HG03045 (cell line): ENCODE measurements around the gene MDM1.

Source experiments
- ATAC-seq: cut with Tn5 transposase; IDR thresholded peaks from one replicate; pipeline ENCODE4 v1.9.1; 2021; ENCODE audit warnings: mild to moderate bottlenecking, moderate library complexity; ENCODE audit not compliant: unreplicated experiment

Gene MDM1

DNA sequence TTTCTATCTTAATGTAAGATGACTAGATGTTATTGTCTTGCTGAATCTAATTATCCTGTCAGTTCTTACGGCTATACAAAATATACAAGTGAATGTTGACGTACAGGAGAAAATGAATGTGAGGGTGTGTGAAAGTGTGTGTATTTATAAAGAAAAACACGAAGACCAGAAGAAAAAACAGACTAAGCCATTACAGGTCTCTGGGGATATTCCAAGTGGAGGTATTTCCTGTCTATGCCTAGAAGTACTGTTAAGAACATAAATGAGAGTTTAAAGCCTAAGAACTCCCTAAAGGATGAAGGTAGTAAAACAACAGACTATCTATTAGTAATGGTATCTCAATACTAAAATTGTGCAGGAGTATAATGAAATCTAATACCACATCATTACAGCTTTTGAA lies 7.6 kb downstream of the MDM1 start:
- ATAC-seq: no peak

DNA sequence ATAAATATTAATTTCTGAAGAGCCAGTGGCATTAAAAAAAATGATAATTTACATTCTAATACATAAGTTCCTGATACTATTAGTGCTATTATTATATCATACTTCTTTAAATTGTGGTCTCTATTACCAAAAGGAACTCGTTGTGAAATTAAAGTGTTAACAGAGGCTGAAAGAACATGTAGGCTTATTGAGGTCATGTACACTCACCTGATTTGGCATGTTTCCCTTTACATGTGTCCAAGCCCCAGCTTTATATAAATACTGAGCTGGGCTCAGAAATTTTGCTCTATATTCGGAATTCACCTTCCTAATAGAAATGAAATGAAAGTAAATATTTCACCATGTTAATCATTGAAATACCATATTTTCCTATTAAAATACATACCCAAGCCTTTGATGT lies 11.0 kb downstream of the MDM1 start:
- ATAC-seq: no peak

DNA sequence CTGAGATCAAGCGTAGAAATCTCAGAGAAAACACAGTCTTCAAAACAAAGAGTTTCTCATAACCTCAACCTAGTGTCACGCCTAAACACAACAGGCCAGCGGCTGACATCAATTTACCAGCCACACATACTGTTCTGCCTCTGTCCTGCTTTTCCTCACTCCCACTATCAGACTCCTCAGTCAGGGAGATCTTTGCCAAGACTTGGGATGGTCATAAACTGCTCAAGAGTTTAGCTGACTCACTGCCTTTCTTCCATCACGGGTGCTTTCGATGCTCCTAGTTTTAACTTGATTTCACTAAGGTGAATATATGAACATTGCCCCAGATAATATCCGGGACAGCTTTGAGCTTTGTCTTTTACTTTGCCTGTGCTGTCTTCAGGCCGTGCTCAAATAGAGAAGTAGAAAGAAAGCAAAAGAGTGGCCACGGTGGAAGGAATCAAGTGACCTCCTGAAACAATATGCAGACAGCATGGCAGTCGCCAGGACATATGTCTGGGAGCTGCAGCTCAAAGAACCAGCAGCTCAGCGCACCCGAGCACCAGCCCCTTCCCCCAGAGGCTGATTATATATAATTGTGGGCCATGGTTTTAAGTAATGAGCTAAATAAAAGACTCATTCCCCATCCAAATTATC lies 12.1 kb downstream of the MDM1 start:
- no peak for ATAC-seq

DNA sequence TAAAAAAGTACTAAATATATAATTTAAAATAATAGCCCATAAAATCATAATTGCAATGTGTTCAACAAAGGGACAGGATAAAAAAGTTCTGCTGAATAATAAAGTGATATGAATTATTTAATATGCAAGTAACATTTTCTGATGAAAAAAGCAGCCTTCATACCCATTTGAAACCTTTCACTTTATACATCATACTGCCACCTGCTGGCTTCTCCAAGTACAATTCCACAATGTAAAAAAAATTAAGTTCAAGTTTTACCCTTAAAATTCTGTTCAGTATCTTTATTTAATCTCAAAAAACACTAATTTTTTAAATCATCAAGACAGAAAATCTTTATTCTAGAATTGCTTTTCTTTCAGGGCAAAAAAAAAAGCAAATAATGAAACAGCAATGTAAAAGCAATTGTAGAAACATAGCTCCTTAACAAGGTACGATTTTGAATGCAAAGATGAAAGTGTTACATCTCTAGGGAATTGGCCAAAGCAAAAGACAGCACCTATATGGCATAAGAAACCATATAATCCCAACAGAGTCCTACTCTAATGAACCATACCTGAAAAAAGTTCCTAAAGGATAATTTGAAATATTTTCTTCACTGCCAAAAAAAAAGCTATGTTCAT lies 15.0 kb downstream of the MDM1 start:
- no peak for ATAC-seq

DNA sequence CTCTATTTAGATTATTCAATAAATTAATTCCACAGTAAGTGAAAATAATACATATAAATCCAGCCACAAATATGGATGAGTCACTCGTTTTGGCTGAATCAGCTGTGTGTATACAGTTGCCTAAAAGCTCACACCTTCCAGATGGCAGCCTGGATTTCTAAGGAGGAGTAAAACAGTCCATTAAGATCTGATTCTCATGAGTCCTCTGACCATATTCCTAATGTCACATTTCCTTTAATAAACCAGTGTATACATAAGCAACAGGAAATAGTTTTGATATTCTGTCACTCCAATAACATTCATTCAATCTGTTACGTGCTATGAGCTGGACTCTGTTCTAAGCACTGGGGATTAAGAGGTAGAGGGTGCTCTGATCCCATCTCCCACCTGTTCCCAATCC lies 21.8 kb downstream of the MDM1 start:
- ATAC-seq: no peak

DNA sequence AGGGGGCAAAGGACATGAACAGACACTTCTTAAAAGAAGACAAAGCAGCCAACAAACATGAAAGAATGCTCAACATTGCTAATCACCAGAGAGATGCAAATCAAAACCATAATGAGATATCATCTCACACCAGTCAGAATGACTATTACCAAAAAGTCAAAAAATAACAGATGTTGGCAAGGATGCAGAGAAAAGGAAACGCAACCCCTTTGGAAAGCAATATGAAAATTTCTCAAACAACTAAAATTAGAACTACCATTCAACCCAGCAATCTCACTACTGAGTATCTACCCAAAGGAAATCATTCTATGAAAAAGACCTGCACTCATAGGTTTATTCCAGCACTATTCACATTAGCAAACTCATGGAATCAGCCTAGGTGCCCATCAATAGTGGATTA lies 25.6 kb downstream of the MDM1 start:
- ATAC-seq: no peak

DNA sequence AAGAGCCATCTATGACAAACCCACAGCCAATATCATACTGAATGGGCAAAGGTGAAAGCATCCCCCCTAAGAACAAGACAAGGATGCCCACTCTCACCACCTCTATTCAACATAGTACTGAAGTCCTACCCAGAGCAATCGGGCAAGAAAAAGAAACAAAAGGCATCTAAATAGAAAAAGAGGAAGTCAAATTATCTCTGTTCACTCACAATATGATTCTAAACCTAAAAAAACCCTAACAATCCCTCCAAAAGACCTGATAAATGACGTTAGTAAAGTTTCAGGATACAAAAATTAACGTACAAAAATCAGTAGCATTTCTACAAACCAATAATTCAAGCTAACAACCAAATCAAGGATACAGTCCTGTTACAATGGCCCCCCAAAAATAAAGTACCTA lies 26.9 kb downstream of the MDM1 start:
- ATAC-seq: no peak

DNA sequence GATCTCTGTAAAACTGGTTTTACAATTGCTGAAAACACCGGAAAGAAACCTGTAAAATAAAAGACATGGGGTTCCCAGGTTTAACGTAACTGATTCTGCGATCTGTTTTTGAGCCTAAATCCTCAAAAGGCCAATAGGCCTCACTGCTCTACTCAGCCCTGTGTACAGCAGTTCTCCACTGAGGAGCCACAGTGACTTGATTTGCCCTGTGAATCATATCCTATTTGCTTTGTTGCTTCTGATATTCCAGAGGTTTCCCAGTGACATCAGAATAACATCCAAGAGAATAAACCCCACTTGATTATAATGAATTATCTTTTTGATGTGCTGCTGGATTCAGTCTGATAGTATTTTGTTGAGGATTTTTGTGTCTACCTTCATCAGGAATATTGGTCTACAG lies 27.5 kb downstream of the MDM1 start:
- no peak for ATAC-seq

DNA sequence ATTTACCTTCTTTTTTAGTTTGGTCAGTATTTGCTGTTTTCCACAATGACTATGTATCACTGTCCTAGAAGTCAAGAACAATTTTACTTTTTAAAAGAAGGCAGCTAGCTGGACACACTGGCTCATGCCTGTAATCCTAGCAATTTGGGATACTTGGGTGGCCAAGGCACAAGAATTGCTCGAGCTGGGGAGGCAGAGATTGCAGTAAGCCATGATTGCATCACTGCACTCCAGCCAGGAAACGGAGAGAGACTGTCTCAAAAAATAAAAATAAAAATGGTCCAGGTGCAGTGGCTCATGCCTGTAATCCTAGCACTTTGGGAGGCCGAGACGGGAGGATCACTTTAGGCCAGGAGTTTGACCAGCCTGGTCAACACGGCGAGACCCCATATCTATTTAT lies 28.3 kb downstream of the MDM1 start:
- ATAC-seq: no peak

DNA sequence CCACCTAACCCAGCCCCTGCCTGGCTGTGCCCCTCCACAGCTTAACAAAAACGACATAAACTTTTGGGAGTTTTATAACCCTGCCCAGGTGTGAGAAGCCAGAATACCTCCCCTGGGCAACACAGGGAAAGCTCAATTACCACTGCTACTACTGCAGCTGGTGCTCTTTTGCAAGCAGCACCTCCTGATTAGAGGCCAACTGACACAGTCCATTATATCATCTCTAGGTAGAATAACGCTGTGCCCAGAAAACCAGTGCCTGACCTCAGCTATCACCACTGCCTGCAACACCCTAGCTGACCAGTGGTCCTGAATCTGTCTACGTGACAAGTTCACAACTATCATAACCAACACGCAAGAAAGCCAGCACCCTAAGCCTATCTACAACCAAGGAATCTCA lies 34.2 kb downstream of the MDM1 start:
- ATAC-seq: no peak

DNA sequence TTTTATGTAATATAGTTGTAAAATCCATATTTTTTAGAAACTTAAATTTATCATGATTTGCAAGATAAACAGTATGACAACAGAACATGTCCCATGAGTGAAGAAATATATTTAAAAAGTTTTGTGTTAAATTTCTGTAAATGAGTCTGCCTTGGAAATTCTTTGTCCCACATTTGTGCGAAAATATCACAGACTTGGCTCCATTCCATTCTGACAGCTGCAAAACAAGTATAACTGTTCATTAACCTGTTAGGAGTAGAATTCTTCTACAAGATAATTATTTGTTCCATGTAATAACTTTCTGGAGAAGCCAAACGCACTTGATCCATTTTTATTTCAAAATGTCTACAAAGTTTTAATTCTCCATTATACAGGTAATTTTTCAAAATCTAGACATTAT lies 37.9 kb downstream of the MDM1 start:
- no peak for ATAC-seq

DNA sequence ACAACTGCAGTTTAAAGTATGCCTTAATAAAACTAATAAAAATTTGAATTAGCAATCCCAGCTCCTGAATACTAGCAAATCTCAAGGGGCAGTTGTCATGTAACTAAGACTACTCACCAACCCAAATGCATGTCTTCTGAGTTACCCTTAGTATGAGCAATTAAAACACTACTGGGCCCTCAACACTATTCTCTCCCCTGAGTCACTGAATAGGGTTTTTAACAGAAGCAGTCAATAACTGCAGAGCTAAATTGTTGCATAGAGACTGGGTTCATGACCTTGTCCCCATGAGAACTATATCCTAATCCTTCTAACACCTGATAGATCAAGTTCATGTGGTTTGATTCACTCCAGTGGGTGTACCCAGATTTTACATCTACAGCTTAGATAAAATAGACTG lies 38.8 kb downstream of the MDM1 start:
- ATAC-seq: no peak

DNA sequence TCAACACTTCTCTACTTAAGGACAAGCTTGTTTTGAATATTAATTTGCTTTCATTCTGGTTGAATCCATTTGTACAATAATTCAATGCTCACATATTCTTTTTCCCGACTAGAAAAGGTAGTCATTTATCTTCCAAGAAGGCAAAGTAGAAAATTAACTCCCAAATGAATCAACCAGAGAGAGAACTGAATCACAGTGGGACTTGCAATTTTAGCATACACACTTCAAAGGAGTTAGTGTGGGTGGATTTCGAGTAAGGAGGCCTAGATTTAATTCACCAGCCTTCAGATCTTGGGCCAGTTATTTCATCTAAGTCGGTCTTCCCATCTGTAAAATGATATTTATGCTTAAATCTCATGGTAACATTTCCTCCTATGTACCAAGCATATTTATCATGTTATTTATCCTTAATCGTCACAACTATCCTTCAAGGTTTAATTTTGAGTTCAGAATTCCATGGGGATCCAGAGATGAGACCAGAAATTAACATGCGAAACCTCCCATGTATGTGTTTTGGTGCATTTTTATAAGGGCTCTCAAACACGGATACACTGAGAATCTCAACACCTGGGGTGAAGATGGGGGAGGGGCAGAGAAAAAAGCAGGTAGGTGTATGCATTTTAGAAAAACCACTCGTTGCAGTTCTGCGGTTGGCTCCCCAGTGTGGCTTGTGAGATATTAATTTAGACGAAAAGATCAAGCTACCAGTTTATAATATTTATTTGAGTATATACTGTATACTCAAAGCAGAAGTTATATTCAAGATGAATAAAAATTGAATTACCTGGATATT lies 39.8 kb downstream of the MDM1 start:
- no peak for ATAC-seq

DNA sequence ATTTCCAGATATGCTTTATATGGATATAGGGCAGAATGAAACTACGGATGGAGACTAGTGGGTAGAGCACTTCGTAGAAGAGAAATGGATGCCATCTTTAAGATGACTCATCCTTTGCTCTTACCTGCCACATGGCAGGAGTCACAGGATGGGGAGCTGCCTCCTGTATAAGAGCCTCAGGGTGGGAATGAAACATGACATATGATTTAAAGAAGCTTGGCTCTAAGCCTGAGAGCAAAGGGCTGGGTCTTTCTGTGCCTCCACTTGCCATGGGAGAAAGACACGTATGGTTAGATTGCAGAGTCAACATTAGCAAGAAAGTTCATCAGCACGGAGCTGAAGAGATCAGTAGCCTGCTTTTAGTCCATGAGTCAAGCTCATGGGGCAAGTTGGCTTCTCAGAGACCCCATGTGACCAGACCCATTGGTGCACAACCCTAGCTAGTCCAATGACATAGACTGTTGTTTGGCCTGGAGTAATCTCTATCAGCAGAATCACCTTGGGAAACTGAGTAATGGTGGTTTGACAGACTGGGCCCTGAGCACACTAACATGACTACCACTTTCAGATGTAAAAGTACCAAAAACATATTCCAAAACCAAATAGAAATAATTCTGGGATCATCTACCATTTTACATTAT lies 40.6 kb downstream of the MDM1 start:
- no peak for ATAC-seq

DNA sequence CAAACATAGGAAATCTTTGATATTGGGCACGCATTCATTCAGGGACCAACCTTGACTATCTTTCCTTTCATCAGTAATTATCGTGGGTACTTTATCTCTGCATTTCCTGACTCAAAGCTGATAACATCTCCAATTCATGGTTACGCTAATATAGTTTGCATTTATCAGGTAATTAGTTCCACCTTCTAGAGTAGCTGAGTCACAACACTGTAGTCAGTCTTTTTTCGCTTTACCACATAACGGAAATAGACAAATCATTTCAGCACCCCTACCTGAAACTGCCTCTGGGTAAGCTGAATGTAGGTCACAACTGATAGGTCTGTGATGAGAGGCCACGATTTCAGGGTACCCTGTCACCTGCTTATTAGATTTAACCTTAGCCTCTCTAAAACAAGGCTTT lies 42.0 kb downstream of the MDM1 start:
- peak; percentile 83 for ATAC-seq

DNA sequence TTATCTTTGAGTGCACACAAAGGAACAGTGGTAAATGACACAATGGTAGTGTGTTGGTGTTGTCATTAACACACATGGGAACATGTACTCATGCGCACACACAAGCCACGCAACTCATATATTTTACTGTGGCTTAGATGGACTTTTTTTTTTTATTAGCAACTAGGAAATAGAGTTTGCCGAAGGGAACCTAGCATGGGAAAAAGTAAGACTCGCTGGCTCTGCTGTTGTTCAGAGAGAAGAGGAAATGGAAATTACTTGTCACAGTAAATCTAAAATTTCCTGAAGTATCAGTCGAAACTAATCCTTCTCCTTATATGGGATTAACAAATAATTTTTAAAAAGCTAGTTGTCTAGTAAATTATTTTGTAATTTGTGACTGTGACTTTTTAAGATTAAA lies 45.1 kb downstream of the MDM1 start:
- ATAC-seq: no peak

DNA sequence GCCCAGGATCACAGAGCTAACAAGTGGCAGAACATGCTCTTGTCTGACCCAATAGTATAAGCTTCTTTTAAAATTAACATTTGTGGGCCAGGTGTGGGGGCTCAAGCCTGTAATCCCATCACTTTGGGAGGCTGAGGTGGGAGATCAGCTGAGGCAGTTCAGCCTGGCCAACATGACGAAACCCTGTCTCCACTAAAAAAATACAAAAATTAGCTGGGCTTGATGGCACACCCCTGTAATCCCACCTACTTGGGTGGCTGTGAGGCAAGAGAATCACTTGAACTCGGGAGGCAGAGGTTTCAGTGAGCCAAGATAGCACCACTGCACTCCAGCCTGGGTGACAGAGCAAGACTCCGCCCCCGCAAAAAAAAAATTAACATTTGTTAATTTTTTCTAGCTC lies 45.8 kb downstream of the MDM1 start:
- no peak for ATAC-seq

DNA sequence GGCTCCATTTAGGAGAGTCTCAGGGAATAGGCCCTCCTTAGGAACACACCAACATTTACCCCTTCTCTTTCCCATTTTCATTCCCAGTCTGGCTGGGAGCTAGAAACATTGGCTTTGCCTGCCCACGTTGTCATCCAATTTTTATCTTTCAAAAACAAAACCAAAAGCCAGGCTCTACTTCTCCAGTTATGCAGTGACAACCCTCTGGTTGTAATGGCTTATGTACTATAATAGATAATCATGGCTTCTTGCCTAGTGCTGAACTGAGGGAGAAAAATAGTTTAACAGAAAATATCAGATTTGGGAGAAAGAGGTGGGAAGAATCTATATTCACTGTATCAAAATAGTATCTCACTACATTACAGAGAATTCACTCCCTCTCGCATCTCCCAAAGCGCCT lies 46.6 kb downstream of the MDM1 start:
- ATAC-seq: no peak

DNA sequence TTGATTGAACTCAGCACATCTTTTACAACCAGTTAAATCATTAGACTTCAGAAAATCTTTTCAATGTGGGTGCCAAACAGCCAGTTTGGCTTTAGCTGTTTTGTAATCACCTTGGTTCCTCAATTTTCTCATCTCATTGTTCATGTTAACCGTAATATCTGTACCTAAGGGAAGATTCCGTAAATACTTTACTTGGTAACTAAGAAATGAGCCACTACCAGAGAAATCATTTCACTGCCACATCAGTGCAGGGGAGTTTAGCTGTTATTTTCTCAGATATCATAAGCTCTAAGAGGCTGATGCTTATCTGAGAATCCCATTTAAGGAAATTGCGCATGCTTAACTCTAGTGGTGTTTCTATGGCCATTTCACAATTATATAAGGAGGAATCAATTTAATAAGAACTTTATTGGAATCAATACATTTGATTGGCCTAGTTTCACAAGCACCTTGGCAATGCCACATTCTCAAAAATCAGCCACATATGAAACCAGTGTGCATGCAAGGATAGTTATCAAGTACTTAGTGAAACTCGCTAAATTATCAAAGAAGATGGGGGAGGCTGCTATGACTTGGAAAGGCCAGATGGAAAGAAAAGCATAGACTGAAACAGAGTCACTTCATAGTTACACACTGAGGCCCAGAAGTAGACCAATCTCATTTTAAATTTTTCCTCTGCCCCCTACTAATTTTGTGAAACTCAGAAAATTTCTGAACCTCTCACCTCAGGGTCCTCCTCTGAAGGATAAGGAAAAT lies 50.7 kb downstream of the MDM1 start:
- no peak for ATAC-seq

DNA sequence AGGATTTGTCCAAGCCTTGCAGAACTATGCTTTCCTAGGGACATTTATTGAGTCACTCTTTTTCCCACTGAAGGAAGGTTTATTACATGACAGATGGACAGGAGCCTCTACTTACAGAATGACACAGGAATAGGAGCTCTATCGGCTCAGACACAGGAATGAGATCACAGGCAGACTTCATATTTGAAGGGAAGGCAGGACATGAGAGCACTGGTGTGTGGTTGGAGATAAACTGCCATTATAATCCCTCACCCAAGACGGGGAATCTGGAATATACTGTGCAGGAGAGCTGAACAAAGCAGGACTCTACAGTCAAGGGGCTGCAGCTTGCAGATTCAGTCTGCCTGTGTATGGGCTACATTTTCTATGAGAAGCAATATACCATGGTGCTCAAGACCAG lies 51.9 kb downstream of the MDM1 start:
- no peak for ATAC-seq
